K562 (cell line): Measurements from ENCODE around the gene NCCRP1. TPM values are rescaled to one million over a fixed set of nuclear protein-coding genes. Genes with fewer than 3 reads are reported as not detected.

Experiments used
- ATAC-seq: fragments of 200-7000 bp; cut with Tn5 transposase; 3 replicates; pipeline ENCODE4 v1.9.1; 2020; ENCODE audit warnings: moderate library complexity
- BruUV-seq: library from RNA; stranded (reverse); fragments of 400-500 nt; replicated peaks from 2 replicates; lab custom pipeline; 2021; lab: Mats Ljungman, UMichigan
- CTCF ChIA-PET: fragments of 300-600 bp; formaldehyde crosslinking; extraction: SDS; loops from one replicate; lab custom pipeline; 2021; ENCODE audit warnings: low intra/inter-chr PET ratio; lab: Yijun Ruan, JAX
- POLR2A ChIA-PET: fragments of 300-600, 350-650 bp; sonication (Branson Sonifier 250); formaldehyde crosslinking; extraction: SDS; loops from one replicate; lab custom pipeline; 2021; ENCODE audit warnings: antibody characterized with exemption, inconsistent platforms; lab: Yijun Ruan, JAX
- DNase-seq, 4 experiments: peaks; one replicate each; pipeline versions ENCODE4 v3.0.0 to v3.0.0-alpha.2; 2011 to 2018; ENCODE audit warnings: low spot score in 3 of 4, mixed read lengths in 3 of 4; ENCODE audit errors: extremely low read depth in 1 of 4
- FAIRE-seq: peaks from 2 replicates; lab custom pipeline; 2011; peaks lifted over from hg19 to GRCh38; lab: Jason Lieb, UNC
- H2AFZ ChIP-seq: 2 replicates; pipeline ENCODE4 v1.6.0; 2011; ENCODE audit warnings: low read depth, low read length, control low read depth, inconsistent platforms
- H3K27ac ChIP-seq: fragments of 200-600 bp; 3 replicates; pipeline ENCODE4 v1.8.0; 2011; ENCODE audit warnings: low read depth, mild to moderate bottlenecking, control low read depth, inconsistent platforms, low read length, moderate library complexity, mixed read lengths; ENCODE audit errors: extremely low read depth
- H3K27me3 ChIP-seq, 2 experiments: fragments of 300-600 bp in 1 of 2; 2 replicates in 1 of 2; 3 replicates in 1 of 2; pipeline versions ENCODE4 v1.6.0 to v1.8.0; 2011; ENCODE audit warnings: inconsistent platforms in 2 of 2, low read length in 2 of 2, mild to moderate bottlenecking in 1 of 2, mixed read lengths in 1 of 2, moderate library complexity in 1 of 2; ENCODE audit not compliant: control insufficient read depth in 2 of 2, insufficient read depth in 2 of 2
- H3K36me3 ChIP-seq: fragments of 300-600 bp; 3 replicates; pipeline ENCODE4 v1.8.0; 2011; ENCODE audit warnings: mild to moderate bottlenecking, low read length, inconsistent platforms; ENCODE audit not compliant: control insufficient read depth, insufficient read depth
- H3K4me1 ChIP-seq, 2 experiments: fragments of 200-600 bp in 1 of 2; replicated peaks in 1 of 2; 2 replicates in 1 of 2; 3 replicates in 1 of 2; pipeline versions ENCODE4 v1.5.1 to v1.8.0; 2011; ENCODE audit warnings: inconsistent platforms in 2 of 2, low read length in 2 of 2, mild to moderate bottlenecking in 1 of 2, mixed read lengths in 1 of 2, moderate library complexity in 1 of 2; ENCODE audit not compliant: control insufficient read depth in 2 of 2, insufficient read depth in 2 of 2
- H3K4me2 ChIP-seq: 2 replicates; pipeline ENCODE4 v1.6.1; 2011; ENCODE audit warnings: low read length, control low read depth, inconsistent platforms, mixed read lengths; ENCODE audit not compliant: insufficient read depth
- H3K4me3 ChIP-seq: fragments of 200-600 bp; sonication (generic), shearing (Covaris generic); 2 replicates; pipeline ENCODE4 v1.5.1; 2016; ENCODE audit warnings: control low read depth, inconsistent platforms
- H3K79me2 ChIP-seq: fragments of 200-600 bp; 3 replicates; pipeline ENCODE4 v1.8.0; 2011; ENCODE audit warnings: low read length, inconsistent platforms; ENCODE audit not compliant: control insufficient read depth, insufficient read depth
- H3K9ac ChIP-seq, 2 experiments: 2 replicates each; pipeline versions ENCODE4 v1.6.0 to v1.6.1; 2011; ENCODE audit warnings: low read depth in 2 of 2, low read length in 2 of 2, control low read depth in 1 of 2, inconsistent platforms in 1 of 2, mild to moderate bottlenecking in 1 of 2, mixed read lengths in 1 of 2; ENCODE audit not compliant: insufficient read depth in 1 of 2
- H3K9me1 ChIP-seq: one replicate; pipeline ENCODE4 v1.6.0; 2011; ENCODE audit warnings: inconsistent platforms, mild to moderate bottlenecking, low read length, moderate library complexity; ENCODE audit not compliant: control insufficient read depth, insufficient read depth
- H3K9me3 ChIP-seq: replicated peaks from 2 replicates; pipeline ENCODE4 v1.5.1; 2011; ENCODE audit warnings: low read depth, low read length, inconsistent platforms; ENCODE audit not compliant: control insufficient read depth, insufficient read depth
- H4K20me1 ChIP-seq: replicated peaks from 2 replicates; pipeline ENCODE4 v1.6.1; 2011; ENCODE audit warnings: low read length, inconsistent platforms, mixed read lengths; ENCODE audit not compliant: control insufficient read depth, insufficient read depth
- ARID2 ChIP-seq: fragments of 450-650 bp; IDR thresholded peaks from 2 replicates; pipeline ENCODE4 v1.6.1; 2017; ENCODE audit warnings: antibody characterized with exemption, mild to moderate bottlenecking
- ETS1 ChIP-seq: conservative IDR thresholded peaks from 2 replicates; pipeline ENCODE4 v1.6.1; 2011; ENCODE audit warnings: low read depth, mild to moderate bottlenecking, low read length; ENCODE audit not compliant: control insufficient read depth
- MLLT1 ChIP-seq, 2 experiments: fragments of 450-650 bp; IDR thresholded peaks; 2 replicates each; pipeline ENCODE4 v1.6.1; 2016
- WGBS: fragments of 100-300 bp; shearing (Covaris generic); methylation state at CpG from one replicate; pipeline ENCODE4 v1.1.6; 2016; ENCODE audit warnings: low coverage, mixed read lengths; ENCODE audit not compliant: insufficient coverage; ENCODE audit errors: missing lambda C conversion rate; 5-methylcytosine and 5-hydroxymethylcytosine counted together
- in situ Hi-C: fragments of 300-500 bp; cut with MboI; formaldehyde crosslinking; loops from 4 replicates; pipeline ENCODE4 v1.15.0; 2018; ENCODE audit warnings: inconsistent platforms, mixed read lengths
- intact Hi-C: fragments of 100-400 bp; cut with micrococcal nuclease; formaldehyde crosslinking; loops from 2 replicates; pipeline ENCODE4 v1.14.2; 2022
- polyA plus RNA-seq, 8 experiments: library from polyadenylated mRNA; depleted of rRNA in 4 of 8; stranded (reverse) in 5 of 8; unstranded in 3 of 8; fragments of >200 nt; fragmentation: Nextera tagmentation in 2 of 8; fragmentation: Illumina TruSeq in 1 of 8; extraction: Ambion mirVana in 2 of 8; extraction: Trizol in 1 of 8; gene quantifications; 2 replicates each; pipeline versions ENCODE4 v1.2.1 to v1.2.3, GENCODE V29; 2011 to 2014; ENCODE audit warnings: inconsistent platforms in 1 of 8, missing spikeins in 1 of 8
- total RNA-seq, 7 experiments: library from RNA; depleted of rRNA in 6 of 7; stranded (reverse); fragments of >200 nt in 6 of 7; fragmentation: Illumina TruSeq in 2 of 7; extraction: Trizol in 2 of 7; gene quantifications; 2 replicates each; pipeline versions ENCODE4 v1.2.1 to v1.2.3, GENCODE V29; 2011 to 2021; ENCODE audit warnings: low replicate concordance in 1 of 7

Gene NCCRP1
- total and polyA plus RNA-seq, 9 of the 15 experiments (the other 6 are each of a cell fraction or from before 2014, with no cell fraction given): 0.05 TPM; not detected in 8

- no peak for TF ChIP-seq ETS1
Observed at GRCh38 chr19:39171479-39172465, 25.0 kb upstream of the NCCRP1 start (continued).

GRCh38 chr19:39172700-39173501, 23.9 kb upstream of the NCCRP1 start:
- Histone ChIP-seq H3K4me2 (no peak overlapping the region), H2AFZ (no peak overlapping the region), H4K20me1 (no peaks in the 10 kb centered on the region; the same call in 1 of the 2 replicates), H3K9ac (no peak overlapping the region; a peak in 1 of 4 replicates), H3K79me2 (no peaks in the 10 kb centered on the region), H3K9me1 (no peaks in the 10 kb centered on the region), H3K4me1 (peaks cover 0 to 33% of the 10 kb centered on the region in 2 experiments; a peak in 2 of 5 replicates), H3K27me3 (no peaks in the 10 kb centered on the region), H3K9me3 (no peaks in the 10 kb centered on the region), H3K4me3 (no peak overlapping the region), H3K27ac (no peak overlapping the region), H3K36me3 (peaks cover 49% of the 10 kb centered on the region; the same call in 1 of the 3 replicates)
- DNase-seq (no peak), ATAC-seq (no peak), FAIRE-seq (no peak)
- in situ Hi-C loops (no loop called here), intact Hi-C loops (no loop called here)
- no TSS peak for BruUV-seq
- ChIA-PET CTCF (no interaction called here), POLR2A (interaction anchor here (0.6 kb wide), 1 partner anchor 10 kb away, joined by 3 read pairs; no protein-coding TSS in a partner anchor)
- WGBS: 88% methylated on average over 21 of the region's 45 CpGs
- TF ChIP-seq ARID2 (no peak), MLLT1 (IDR thresholded peaks at IDR 0.05) (no peak)
